ENCODE results near the gene FCRL5.

DNA sequence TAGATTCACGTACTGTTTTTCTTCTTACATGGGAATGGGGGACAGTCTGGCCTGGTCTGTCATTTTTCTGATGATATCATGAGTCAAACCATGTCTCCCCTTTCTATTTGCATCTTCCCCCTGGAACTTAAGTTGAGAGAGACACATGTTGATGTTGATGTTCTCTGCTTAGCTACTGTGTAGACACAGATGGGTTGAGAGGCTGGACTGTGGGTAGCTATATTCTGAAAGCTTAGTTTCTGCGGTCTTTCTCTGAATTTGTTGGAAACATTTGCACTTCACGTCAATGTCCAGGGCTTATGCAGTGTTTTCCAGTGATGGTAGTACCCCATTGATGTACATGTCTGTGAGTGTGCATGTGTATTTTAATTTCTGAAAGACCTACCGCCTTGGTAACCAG lies 58.2 kb downstream of the FCRL5 start:
- no peak for TF ChIP-seq CTCF (IDR thresholded peaks at IDR 0.05)
- no peak for TF ChIP-seq POLR2AphosphoS5 (IDR thresholded peaks at IDR 0.05)
- no peak for TF ChIP-seq POLR2A (IDR thresholded peaks at IDR 0.05)
